ENCODE results near the gene GPR162.

- no peak for TF ChIP-seq CTCF (IDR thresholded peaks at IDR 0.05; ENCODE audit: low read length)
- no peak for TF ChIP-seq EZH2phosphoT487 (IDR thresholded peaks at IDR 0.05; ENCODE audit: low read length)
- no peak for TF ChIP-seq EZH2 (optimal IDR thresholded peaks at IDR 0.05; ENCODE audit: low read depth, low read length)
Observed at GRCh38 chr12:6772726-6773589, 48.7 kb upstream of the GPR162 start.

Data from MM.1S (cell line).